Measurements from ENCODE around the gene LUC7L2.

DNA sequence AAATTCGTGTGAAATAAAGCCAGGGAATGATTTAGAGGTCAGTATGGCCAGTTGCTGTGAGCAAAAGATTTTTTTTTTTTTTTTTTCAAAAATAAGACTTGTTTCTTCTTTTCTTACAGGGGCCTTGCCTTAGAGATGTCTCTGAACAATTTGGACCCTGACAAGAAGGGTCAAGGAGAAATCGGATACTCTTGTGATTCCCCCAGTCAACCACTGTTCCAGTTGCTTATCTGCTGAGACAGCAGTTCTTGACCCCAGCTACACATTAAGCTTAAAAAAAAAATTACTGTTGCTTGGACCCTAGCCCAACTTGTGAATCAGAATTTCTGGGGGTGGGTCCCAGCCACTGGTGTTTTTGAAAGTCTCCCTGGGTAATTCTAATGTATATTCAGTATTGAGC lies 30.6 kb upstream of the LUC7L2 start:
- TF ChIP-seq IRF1 (CRISPR knock-in tag; IDR thresholded peaks at IDR 0.05) (no peak), KAT7 (CRISPR knock-in tag; IDR thresholded peaks at IDR 0.05; ENCODE audit: borderline replicate concordance) (no peak), FOXP1 (CRISPR knock-in tag; IDR thresholded peaks at IDR 0.05; ENCODE audit: borderline replicate concordance) (no peak), ESRRA (CRISPR knock-in tag; IDR thresholded peaks at IDR 0.05; ENCODE audit: borderline replicate concordance) (no peak), CBFB (CRISPR knock-in tag; IDR thresholded peaks at IDR 0.05; ENCODE audit: low read depth) (no peak), JUN (CRISPR knock-in tag; IDR thresholded peaks at IDR 0.05) (no peak), MYBL2 (CRISPR knock-in tag; IDR thresholded peaks at IDR 0.05) (no peak), ATF3 (CRISPR knock-in tag; conservative IDR thresholded peaks at IDR 0.05) (no peak), E2F1 (CRISPR knock-in tag; IDR thresholded peaks at IDR 0.05) (no peak)
- TF ChIP-seq, protein P1, sequence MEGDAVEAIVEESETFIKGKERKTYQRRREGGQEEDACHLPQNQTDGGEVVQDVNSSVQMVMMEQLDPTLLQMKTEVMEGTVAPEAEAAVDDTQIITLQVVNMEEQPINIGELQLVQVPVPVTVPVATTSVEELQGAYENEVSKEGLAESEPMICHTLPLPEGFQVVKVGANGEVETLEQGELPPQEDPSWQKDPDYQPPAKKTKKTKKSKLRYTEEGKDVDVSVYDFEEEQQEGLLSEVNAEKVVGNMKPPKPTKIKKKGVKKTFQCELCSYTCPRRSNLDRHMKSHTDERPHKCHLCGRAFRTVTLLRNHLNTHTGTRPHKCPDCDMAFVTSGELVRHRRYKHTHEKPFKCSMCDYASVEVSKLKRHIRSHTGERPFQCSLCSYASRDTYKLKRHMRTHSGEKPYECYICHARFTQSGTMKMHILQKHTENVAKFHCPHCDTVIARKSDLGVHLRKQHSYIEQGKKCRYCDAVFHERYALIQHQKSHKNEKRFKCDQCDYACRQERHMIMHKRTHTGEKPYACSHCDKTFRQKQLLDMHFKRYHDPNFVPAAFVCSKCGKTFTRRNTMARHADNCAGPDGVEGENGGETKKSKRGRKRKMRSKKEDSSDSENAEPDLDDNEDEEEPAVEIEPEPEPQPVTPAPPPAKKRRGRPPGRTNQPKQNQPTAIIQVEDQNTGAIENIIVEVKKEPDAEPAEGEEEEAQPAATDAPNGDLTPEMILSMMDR (IDR thresholded peaks at IDR 0.05): no peak
- TF ChIP-seq, protein P2, sequence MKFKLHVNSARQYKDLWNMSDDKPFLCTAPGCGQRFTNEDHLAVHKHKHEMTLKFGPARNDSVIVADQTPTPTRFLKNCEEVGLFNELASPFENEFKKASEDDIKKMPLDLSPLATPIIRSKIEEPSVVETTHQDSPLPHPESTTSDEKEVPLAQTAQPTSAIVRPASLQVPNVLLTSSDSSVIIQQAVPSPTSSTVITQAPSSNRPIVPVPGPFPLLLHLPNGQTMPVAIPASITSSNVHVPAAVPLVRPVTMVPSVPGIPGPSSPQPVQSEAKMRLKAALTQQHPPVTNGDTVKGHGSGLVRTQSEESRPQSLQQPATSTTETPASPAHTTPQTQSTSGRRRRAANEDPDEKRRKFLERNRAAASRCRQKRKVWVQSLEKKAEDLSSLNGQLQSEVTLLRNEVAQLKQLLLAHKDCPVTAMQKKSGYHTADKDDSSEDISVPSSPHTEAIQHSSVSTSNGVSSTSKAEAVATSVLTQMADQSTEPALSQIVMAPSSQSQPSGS (CRISPR knock-in tag; IDR thresholded peaks at IDR 0.05; ENCODE audit: borderline replicate concordance, low read depth): no peak
- TF ChIP-seq, protein P3, sequence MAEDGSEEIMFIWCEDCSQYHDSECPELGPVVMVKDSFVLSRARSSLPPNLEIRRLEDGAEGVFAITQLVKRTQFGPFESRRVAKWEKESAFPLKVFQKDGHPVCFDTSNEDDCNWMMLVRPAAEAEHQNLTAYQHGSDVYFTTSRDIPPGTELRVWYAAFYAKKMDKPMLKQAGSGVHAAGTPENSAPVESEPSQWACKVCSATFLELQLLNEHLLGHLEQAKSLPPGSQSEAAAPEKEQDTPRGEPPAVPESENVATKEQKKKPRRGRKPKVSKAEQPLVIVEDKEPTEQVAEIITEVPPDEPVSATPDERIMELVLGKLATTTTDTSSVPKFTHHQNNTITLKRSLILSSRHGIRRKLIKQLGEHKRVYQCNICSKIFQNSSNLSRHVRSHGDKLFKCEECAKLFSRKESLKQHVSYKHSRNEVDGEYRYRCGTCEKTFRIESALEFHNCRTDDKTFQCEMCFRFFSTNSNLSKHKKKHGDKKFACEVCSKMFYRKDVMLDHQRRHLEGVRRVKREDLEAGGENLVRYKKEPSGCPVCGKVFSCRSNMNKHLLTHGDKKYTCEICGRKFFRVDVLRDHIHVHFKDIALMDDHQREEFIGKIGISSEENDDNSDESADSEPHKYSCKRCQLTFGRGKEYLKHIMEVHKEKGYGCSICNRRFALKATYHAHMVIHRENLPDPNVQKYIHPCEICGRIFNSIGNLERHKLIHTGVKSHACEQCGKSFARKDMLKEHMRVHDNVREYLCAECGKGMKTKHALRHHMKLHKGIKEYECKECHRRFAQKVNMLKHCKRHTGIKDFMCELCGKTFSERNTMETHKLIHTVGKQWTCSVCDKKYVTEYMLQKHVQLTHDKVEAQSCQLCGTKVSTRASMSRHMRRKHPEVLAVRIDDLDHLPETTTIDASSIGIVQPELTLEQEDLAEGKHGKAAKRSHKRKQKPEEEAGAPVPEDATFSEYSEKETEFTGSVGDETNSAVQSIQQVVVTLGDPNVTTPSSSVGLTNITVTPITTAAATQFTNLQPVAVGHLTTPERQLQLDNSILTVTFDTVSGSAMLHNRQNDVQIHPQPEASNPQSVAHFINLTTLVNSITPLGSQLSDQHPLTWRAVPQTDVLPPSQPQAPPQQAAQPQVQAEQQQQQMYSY (CRISPR knock-in tag; IDR thresholded peaks at IDR 0.05): no peak
- TF ChIP-seq, protein P4, sequence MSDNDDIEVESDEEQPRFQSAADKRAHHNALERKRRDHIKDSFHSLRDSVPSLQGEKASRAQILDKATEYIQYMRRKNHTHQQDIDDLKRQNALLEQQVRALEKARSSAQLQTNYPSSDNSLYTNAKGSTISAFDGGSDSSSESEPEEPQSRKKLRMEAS (CRISPR knock-in tag; IDR thresholded peaks at IDR 0.05): no peak
